GM11168 (cell line): ENCODE data around the gene PRKAG2.
"Not testable (repeated sequence)": the region's sequence is repeated elsewhere in the genome, so short reads cannot be mapped to it uniquely, and the experiment has no call there.

Source experiments
- in situ Hi-C: fragments of 300-500 bp; cut with MboI; formaldehyde crosslinking; loops from one replicate; pipeline ENCODE4 v1.12.0; 2022; ENCODE audit warnings: low sequenced_read_pairs; ENCODE audit not compliant: unreplicated experiment

Gene PRKAG2

DNA sequence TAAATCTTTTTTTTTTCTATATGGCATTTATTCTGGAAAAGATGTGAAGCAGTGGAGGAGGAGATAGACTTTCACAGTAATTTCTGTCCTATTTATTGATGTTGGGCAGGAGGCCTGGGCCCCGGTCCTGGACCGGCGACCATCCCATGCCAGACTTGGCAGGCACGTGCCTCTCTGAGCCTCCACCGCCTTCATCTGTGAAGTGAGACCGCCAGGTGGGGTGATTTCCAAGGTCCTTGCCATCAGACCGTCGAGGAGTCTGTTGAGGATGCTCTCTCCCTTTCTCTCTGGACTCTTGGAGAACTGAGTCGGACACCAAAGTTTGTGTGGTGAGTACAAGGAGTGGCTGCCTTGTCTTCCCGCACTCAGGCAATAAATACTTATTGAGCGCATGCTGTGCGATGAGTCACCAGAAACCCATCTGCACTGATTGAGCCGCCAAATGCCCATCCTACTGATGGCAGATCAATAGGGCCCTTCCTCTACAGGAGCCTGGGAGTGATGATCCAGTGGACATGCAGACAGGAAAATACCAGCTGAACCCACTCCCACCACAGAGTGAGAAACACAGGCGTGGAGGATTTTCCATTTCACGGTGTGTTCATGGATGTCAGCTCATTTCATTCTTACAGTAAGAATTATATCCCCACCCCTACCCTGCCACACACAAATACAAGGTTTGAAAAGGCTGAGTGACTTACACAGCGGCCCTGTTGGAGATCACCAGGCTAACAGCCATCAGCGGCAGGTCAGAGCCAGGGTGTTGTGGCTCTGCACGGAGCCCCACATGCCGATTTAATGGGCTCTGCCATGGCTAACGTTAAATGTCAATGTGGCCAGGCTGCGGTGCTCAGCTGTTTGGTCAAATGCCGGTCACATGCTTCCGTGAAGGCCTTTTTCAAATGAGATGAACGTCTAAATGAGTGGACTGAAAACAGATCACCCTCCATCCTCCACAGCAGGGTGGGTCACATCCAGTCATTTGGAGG is 11.5 kb upstream of the PRKAG2 start:
- in situ Hi-C loops, result no loop called here

DNA sequence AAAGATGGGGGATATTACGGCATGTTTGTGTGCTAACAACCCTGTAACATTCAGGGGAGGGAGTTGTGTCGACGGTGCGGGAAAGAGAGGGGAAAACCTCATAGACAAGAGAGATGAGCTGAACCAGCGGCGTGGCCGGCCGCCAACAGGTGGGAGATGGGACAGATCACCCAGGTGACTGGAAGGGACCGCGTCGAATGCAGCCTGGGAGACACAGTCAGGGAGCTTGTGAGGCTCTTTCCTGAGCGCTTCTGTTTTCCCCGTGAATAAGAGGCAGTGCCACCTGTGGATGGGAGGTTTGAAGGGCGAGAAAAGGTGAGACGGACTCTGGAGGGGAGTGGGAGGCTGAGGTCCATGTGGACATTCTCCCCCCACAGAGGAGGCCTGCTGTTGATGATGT is 9.9 kb upstream of the PRKAG2 start:
- in situ Hi-C loops, result no loop called here

DNA sequence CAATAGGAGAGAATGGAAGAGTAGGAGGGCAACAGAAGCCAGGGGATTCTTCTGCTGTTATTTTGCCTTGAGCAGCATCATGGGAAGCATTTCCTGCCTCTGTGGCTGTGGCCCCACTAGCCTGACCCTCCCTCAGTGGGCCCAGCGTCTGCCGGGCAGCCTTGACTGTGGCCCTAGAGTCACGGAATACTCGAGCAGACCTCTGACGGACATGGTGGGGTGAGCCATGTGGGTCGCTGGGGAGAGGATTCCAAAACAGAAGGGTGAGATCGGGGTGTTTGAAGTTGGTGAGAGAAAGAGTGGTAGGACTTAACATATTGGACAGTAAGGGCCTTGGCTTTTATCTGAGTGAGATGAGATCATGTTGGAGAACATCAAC is 8.3 kb upstream of the PRKAG2 start:
- in situ Hi-C loops, result no loop called here

DNA sequence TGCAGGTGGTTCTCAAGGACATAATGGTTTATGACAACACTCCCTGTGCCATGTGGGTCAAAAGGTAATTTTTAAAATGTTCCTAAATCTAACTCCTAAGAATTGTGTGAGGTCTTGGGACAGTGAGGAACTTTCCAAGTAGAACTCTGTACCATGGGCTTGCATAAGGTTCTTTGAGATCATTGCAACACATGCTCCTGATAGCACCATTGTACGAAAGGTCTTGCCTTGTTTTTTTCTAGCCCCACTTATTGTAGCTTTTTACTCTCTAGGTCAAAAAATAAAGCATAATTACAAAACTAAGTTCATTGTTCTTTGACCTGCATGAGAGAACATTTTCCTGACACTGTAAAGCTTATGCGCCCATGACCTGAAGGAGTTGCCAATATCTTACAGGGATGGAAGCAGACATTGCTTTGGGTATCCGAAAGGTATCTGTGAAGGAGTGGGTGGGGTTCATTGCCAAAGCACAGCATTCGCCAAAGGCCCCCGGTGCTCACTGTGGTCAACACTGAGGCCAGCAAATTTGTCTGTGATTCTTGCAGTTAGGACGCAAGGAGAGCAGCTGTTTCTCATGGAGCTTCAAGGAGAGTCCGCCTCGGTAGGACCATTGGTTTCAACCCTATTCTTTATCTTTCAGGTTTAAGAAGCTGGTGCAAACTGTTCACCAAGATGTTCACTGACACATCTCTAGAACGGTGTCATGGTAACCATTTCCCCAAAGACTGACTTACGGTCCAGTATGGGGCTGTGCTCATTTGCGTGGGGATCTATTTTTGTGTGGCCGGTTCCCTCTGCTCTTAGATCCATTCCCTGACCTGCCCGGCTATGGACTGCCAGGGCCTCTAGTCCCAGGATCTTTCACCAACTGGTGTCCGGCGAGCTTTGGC is 7.6 kb upstream of the PRKAG2 start:
- in situ Hi-C loops, result no loop called here

DNA sequence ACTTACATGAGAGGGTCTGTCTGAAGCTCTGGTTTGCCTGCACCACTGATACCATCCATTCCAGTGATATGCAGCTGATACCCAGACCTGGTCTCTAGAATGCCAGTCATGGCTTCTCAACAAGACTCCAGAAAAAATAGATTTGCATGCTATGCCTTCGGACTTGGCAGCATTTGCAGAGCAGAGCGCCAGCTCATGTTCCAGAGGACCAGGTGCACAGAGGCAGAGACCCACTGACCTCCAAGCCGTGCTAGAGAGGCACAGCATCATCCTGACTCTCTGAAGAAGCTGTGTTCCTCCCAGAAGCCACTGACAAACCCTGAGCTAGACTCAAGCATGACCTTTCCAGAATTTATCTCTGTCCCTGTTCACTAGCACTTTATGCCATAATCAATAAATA is 6.9 kb upstream of the PRKAG2 start:
- in situ Hi-C loops, result no loop called here

DNA sequence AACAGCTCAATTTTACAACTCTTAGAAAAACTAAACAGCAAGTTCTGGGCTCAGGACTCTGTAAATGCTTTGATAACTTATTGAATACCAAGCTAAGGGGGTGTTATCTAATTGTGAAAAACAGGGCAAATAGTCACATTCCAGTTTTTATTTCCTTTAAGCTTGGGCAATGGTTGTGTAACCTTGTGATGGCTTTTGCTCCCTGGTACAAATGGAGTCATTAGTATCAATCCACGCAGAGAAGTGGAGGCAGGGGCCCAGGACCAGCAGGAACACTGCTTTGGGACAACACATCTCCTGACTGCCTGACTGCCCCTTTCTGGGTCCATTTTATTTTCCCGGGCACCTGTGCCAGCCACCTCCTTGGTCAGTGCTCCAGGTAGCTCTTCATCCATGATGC is 5.8 kb upstream of the PRKAG2 start:
- in situ Hi-C loops, result no loop called here

DNA sequence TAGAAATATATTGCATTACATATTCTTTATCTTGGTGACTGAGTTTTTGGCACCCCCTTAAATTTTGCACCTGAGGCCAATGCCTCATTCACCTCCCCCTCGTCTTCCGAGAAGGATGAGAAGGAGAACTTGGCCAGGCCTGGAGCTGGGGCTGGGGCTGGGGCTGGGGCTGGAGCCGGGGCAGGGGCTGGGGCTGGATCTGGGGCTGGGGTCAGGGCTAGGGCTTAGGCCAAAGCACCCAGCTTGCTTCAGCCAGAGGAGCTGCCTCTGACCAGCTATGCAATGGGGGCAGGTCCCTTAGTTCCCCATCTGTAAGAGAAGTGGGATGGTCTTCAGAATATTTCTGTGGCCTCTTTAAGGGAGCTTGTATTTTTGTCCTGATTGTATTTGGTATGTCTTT is 3.8 kb upstream of the PRKAG2 start:
- in situ Hi-C loops, result no loop called here

DNA sequence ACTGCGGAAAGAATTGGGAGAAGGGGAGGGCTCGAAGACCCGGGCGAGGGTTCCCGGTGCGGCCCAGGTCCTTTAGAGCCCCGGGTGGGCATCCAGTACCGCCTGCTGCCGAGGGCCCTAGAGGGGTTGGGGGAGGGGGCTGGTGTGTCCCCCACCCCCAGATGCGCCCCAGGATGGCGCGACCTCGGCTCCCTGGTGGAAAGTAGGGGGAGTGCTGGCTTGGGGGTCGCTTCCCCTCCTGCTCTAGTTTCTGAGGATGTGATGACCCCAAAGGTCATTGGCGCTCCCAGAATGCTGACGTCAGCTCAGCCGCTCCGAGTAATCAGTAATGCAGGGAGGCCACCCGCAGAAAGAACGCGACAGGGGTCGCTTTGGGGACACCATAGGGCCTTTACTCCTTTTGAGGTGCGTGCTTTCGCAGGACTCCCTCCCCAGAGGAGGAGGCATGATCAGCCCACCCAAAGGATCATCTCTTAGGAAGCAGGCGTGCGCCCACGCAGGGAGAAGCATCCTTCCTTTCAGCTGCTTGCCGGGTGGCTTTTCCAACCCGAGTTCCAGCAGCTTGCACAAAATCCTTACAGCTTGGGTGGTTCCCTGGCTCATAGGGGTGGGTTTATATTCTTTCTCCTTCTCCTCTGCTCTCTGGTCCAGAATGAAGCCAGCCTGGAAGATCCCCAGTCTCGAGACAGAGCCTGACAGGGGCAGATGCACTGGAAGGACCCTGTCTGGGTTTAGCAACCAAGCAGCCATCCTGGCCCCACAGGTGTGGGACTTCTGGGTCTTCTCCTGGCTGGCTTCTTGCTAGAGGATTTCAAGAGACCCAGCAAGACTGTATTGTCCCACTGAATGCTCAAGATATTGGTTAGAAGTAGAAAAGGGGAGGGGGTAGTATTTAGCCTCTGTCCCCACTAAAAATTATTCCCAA is 1.3 kb upstream of the PRKAG2 start:
- in situ Hi-C loops, result no loop called here

DNA sequence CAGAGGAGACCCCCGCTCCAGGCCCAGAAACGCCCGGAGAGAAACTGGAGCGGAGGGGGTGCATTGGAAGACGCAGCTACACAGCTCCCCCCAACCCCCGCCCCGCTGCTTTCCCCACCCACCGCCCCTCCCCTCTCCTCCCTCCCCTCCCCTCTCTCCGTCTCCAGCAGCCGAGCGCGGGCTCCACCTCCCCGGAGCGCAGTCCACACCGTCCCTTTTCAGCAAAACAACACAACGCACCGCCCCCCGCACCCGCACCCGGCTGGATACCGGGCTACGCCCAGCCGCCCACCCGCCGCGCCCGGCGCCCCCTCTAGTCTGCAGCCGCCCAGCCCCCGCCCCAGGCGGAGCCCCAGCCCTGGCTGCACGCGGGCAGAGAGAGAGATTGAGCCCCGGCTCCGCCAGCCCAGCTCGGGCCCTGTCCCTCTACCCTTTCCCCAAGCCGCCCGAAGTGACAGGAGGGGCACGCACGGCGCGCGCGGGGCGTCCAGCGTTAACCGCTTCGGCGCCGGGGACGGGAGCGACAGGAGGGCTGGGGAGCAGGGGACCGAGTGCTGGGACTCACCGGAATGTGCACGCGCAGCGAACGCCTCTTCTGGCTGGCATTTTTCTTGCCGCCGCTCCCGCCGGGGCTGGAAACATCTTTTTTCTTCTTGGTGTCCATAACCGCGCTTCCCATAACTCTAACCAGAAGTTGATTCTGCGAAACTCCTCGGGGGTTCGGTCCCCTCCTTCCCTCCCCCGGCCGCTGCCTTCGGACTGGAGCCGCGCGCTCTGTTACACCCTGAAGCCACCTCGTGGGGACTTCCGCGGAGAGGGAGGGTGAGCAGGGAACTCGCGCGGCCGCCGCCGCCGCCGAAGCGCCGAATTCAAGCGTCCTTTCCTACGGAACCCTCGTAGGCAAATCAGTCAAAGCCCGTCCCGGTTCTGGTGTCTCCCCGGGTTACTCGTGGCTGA is 695 bp downstream of the PRKAG2 start:
- in situ Hi-C loops, result no loop called here

DNA sequence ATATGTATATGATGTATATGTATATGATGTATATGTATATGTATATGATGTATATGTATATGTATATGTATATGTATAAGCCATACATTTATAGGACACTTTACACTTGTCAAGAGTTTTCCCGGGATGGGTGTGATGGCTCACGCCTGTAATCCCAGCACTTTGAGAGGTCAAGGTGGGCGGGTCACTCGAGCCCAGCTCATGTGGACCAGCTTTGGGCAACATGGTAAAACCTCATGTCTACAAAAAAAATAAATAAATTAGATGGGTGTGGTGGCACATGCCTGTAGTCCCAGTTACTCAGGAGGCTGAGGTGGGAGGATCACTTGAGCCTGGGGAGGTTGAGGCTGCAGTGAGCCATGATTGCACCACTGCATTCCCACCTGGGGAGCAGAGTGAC is 2.4 kb downstream of the PRKAG2 start:
- in situ Hi-C loops, result not testable (repeated sequence)

DNA sequence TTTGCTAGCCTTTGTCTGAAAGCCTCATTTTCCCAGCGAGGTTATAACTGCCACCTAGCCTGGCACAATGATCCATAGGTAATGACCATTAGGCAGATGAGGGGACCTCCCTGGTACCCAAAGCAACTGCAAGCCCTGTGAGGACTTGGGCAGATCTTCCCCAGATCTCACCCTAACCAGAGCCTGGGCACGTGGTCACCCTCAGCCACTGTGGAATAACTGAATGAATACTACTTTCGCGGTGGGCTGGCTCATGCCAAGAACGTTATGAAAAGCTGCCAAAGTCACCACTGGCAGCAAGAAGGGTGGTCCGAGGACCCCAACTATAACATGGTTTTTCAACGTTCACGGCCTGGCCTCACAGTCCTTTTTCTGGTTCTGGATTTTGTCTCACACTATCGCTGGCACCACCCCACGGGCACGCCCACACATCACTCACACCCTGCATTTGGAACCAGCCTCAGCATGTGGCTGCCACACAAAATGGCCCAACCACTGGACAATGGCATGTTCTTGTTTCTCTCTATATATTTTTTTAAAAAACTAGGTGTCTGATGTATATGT is 3.4 kb downstream of the PRKAG2 start:
- in situ Hi-C loops, result no loop called here

DNA sequence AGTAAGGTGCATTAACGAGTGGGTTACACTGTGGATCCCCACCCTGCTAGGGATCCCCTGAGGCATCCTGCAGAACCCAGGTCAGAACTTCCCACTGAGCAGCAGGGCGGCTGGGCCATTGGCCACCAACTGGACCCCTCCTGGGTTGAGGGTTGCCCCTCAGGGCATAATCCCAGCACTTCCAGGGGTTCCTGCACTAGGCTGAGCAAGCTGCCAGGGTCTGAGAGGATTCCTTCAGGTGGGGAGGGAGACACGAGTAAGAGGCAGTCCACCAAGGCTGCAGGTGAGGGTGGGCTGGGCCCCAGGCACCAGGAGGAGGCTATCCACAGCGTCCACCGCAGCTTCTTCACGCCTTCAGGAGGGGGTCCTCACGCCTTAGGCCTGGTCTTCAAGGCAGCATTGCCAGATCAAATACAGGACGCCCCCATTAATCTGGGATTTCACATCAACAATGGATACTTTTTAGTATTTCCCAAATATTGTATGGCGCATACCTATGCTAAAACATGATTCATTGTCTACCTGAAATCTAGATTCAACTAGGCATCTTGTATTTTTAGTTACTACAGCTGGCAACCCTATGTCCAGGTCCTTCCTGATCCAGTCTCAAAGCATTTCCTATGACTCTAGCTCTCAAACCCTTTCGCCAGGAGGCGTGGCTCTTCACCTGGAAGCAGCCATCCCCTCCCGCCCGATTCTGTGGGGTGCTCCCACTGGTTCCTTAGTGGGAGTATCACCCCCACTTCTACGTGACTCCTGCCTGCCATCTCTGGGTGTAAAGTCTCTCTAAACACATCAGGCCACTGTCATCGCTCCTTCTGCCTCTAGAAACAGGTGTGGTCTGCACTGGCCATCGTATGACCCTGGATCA is 4.1 kb downstream of the PRKAG2 start:
- in situ Hi-C loops, result no loop called here

DNA sequence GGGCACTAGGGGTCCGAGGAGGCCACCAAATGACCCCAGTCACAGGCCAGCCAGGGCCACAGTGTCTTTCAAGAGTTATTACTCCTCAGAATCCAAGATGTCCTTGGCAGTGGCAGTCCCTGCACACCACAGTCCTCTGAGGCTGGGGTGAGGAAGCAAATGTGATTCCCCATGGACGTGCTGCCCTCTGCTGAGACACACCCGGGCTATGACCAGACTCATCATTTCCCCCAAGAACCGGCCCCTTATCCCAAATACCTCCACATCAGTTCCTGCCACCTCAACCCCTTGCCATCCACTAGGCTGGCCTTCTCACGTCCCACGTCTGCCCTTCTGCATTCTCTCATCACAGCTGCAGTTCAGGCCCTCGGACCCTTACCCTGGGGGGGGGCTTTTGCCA is 5.0 kb downstream of the PRKAG2 start:
- in situ Hi-C loops, result no loop called here

DNA sequence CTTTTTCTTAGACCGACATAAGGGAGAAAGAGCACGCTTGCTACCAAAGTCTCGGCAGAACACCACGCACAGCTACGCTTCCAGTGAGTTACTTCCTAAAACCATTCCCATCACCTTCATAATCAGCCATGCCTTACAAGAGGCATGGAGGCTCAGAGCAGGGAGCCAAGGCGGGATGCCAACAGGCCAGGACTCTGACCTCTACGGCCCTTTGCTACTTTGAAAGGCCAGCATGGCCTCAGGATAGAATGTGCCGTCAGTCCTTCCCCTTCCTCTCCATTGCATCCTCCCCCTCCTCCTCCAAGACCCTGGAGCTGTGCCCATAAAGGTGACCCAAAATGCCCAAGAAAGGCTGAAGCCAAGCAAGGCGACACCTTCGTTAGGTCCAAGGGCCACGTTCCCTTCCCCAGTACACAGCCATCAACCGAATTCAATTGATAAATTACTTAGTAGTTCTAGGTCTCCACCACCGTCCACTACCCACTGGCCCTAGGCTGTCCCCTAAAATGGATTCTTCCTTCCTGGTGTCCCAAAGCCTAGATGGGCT is 5.7 kb downstream of the PRKAG2 start:
- in situ Hi-C loops, result no loop called here

DNA sequence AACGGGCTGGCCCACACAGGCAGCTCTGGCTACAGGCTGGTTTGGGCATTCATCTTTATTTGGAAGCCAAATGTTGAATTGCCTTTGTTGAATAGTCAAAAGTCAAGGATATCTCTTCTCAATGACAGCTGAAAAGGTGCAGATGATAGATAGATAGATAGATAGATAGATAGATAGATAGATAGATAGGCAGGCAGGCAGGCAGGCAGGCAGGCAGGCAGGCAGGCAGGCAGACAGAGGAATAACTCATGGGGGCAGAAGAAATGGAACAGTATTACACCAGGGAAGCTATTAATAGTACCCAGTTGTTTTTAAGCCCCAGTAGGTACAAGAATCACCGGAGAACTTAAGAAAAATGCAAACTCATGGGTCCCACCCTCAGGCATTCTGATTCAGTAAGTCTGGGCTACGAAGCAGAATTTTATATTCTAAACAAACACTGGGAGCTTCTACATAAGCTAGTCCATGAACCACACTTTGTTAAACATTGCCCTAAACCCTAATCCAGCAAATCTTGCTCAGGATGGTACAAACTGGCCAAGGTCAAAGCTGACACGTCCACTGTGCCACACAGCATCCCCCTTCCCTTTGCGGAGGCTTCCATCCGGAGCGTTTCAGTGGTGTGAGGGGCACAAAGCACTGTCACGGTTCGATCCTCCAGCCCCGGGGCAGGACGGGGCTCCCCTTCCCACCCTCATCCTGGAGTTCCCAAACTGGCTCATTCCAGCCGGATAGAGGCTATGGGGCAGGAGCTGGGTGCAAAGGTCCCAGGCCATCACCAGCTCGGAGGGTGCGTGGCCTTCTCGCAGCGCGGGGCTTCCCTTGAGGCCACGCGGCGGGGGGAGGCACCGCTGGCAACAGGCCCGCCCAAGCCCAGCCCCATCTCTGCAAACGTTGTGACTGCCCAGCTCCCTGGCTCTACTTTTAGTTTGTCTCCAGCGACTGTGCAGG is 6.7 kb downstream of the PRKAG2 start:
- in situ Hi-C loops, result no loop called here

DNA sequence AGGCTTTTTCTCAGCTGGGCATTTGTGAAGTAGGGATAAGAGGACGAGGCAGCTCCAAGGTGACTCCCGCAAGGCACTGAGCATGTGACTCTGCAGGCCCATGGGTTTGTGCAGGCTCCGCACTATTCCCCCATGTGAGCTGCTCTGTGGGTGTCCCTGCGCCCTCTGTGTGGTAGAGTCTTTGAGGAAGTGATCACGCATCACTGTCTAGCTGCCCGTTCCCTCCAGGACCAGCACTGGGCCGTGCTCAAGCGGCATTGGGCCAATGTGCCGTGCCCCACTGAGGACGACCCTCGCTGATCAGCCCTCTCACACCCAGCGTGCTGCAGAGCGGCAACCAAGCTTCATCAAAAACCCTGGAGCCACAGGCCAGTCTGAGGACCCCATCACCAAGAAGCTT is 7.5 kb downstream of the PRKAG2 start:
- in situ Hi-C loops, result no loop called here

DNA sequence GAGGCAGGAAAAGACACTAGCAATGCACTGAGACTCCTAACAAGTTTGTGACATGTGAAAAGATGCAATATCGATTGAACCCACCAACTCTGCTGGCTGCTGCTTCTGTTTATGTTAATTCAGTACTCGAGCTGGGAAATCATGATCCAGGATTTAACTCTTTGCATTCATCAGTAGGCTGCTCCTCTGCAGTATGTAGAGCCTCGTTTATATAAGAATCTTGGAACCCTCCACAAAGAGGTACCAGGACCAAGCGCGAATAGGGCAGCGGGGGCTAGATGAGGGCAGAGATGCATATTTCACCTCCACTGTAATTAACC is 7.8 kb downstream of the PRKAG2 start:
- in situ Hi-C loops, result no loop called here
